ENCODE measurements around the gene KAT2A.

Gene KAT2A

GRCh38 chr17:42112552-42113176 is 8.5 kb downstream of the KAT2A start, which contains the start of gene DHX58:
DHX58 (minus strand) TSS chr17:42112714; CDS start chr17:42111892, 822 bp downstream.
- DNase-seq = peak; percentile 33 to 68 (median 60)

GRCh38 chr17:42111871-42112551 is 9.2 kb downstream of the KAT2A start:
- DNase-seq = no peak

GRCh38 chr17:42111265-42111636 is 9.9 kb downstream of the KAT2A start:
- DNase-seq = no peak

GRCh38 chr17:42110301-42111264 is 10.6 kb downstream of the KAT2A start:
- DNase-seq = no peak

- DNase-seq = no peak
Observed at GRCh38 chr17:42109086-42109485, 12.1 kb downstream of the KAT2A start.

GRCh38 chr17:42107597-42108576 is 13.3 kb downstream of the KAT2A start:
- DNase-seq = peak; percentile 73 to 87 (median 80)

- no peak for DNase-seq
Observed at GRCh38 chr17:42107124-42107523, 14.0 kb downstream of the KAT2A start.

- no peak for DNase-seq
Observed at GRCh38 chr17:42106009-42106408, 15.2 kb downstream of the KAT2A start.

- DNase-seq = no peak
Observed at GRCh38 chr17:42104264-42104663, 16.9 kb downstream of the KAT2A start.

GRCh38 chr17:42103221-42103954 is 17.8 kb downstream of the KAT2A start:
- no peak for DNase-seq

GRCh38 chr17:42101513-42102292 is 19.5 kb downstream of the KAT2A start:
- peak in 3 of 4 experiments; percentile 36 to 62 (median 54) for DNase-seq

- no peak for DNase-seq
Observed at GRCh38 chr17:42098730-42099399, 22.3 kb downstream of the KAT2A start.

- peak in 1 of 4 experiments; percentile 19 for DNase-seq
Observed at GRCh38 chr17:42097691-42098631, 23.2 kb downstream of the KAT2A start, which contains the start of gene ZNF385C. ZNF385C (minus strand) TSS chr17:42098473; CDS start chr17:42063056, 35,417 bp downstream.

GRCh38 chr17:42096360-42097111 is 24.6 kb downstream of the KAT2A start:
- no peak for DNase-seq

GRCh38 chr17:42094375-42095069 is 26.6 kb downstream of the KAT2A start:
- no peak for DNase-seq

GRCh38 chr17:42092939-42093338 is 28.2 kb downstream of the KAT2A start:
- DNase-seq = no peak
